ENCODE measurements around the gene PLA2G12B. TPM values are rescaled to one million over a fixed set of nuclear protein-coding genes. Genes with fewer than 3 reads are reported as not detected.

PLA2G12B gene
- total and polyA plus RNA-seq, 7 experiments from 2014 or later = not detected

DNA sequence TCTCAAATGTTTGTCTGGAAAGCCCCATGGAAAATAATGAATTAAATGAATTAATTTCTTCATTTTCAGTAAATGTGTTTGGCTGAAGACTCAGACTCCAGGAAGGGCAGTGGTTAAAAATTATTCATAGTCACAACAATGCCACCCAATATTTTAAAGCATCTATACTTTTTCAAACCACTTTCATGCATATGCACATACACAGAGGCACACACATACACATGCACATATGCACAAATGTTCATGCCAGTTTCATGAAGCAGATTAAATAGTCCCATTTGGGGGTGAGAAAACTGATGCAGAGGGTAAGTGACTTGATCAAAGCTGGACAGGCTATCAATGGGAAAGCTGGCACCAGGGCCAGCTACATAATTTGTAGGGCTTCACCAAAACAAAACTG, 1.4 kb upstream of the PLA2G12B start:
- ChIA-PET POLR2A (no interaction called here), CTCF (no interaction called here)
- Mint-ChIP-seq H3K9me3 (peaks cover 0 to 1% (median 0%) of the 10 kb centered on the region in 11 donors), H3K4me3 (no peak overlapping the region), H3K27ac (no peak overlapping the region), H3K36me3 (no peaks in the 10 kb centered on the region), H3K4me1 (no peaks in the 10 kb centered on the region), H3K27me3 (peaks cover 0 to 20% (median 9%) of the 10 kb centered on the region in 5 donors)
- Histone ChIP-seq H3K27ac (ENCODE audit: low read depth, low read length) (no peak overlapping the region), H3K4me3 (ENCODE audit: low read length) (no peak overlapping the region), H3K36me3 (ENCODE audit: control insufficient read depth in 2 of 3, insufficient read depth in 3 of 3, low read length in 3 of 3) (no peaks in the 10 kb centered on the region), H3K4me1 (ENCODE audit: control insufficient read depth in 2 of 2, insufficient read depth in 2 of 2, low read length in 2 of 2) (no peaks in the 10 kb centered on the region), H3K9me3 (ENCODE audit: control insufficient read depth in 2 of 3, low read length in 3 of 3) (no peaks in the 10 kb centered on the region), H3K27me3 (ENCODE audit: control insufficient read depth in 2 of 2, insufficient read depth in 2 of 2, low read length in 2 of 2) (no peaks in the 10 kb centered on the region)
- ATAC-seq (no peak), DNase-seq (no peak)
- intact Hi-C loops (cut with micrococcal nuclease) = no loop called here

DNA sequence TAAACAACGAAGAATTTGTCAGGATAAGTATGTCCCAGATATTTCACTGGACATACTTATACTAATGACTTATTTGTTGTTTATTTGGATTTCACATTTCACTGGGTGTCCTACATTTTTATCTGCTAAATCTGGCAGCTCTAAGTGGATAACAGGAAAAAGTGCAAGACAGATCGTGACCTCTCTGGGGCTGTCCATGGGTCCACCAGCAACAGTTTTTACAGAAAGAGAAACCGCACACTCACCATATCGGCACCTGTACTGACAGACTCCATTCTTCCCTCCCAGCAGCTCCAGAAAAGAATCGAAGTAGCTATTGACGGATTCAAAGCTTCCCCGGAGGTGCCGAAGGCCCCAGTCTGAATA, 393 bp downstream of the PLA2G12B start:
- no peaks in the 10 kb centered on the region for H3K27me3 ChIP-seq (ENCODE audit: control insufficient read depth in 2 of 2, insufficient read depth in 2 of 2, low read length in 2 of 2)
- no peaks in the 10 kb centered on the region for H3K9me3 ChIP-seq (ENCODE audit: control insufficient read depth in 2 of 3, low read length in 3 of 3)
- no peak overlapping the region for H3K4me3 ChIP-seq (ENCODE audit: low read length)
- DNase-seq (no peak), ATAC-seq (no peak)
- no peaks in the 10 kb centered on the region for H3K36me3 ChIP-seq (ENCODE audit: control insufficient read depth in 2 of 3, insufficient read depth in 3 of 3, low read length in 3 of 3)
- Mint-ChIP-seq H3K4me3 (no peak overlapping the region), H3K36me3 (no peaks in the 10 kb centered on the region), H3K27me3 (peaks cover 0 to 14% (median 9%) of the 10 kb centered on the region in 5 donors), H3K4me1 (peaks cover 0 to 1% (median 0%) of the 10 kb centered on the region in 7 donors), H3K9me3 (peaks cover 0 to 1% (median 0%) of the 10 kb centered on the region in 11 donors), H3K27ac (no peak overlapping the region)
- ChIA-PET POLR2A (no interaction called here), CTCF (no interaction called here)
- no peak overlapping the region for H3K27ac ChIP-seq (ENCODE audit: low read depth, low read length)
- intact Hi-C loops (cut with micrococcal nuclease) = no loop called here
- H3K4me1 ChIP-seq (ENCODE audit: control insufficient read depth in 2 of 2, insufficient read depth in 2 of 2, low read length in 2 of 2) = no peaks in the 10 kb centered on the region

DNA sequence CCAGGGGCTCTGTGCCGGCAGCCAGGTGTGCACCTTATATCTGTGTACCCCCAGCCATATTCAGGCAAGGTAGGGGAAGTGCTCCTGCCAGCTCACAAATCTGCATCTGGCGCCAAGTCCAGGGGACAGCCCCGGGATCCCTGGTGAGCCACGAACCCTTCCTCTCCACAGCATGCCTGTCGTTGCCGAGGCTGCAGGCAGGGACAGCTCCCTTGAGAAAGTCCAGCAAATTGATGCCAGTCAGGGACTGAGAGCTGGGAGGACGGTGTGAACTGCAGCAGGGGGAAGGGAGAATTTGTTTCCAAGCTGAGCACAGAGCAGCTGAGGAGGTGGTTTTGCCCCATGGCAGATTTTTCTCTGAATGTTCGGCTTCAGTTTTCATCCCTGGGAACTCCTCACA, 919 bp downstream of the PLA2G12B start:
- no peak for DNase-seq
- Mint-ChIP-seq H3K36me3 (no peaks in the 10 kb centered on the region), H3K27ac (no peak overlapping the region), H3K27me3 (peaks cover 0 to 16% (median 11%) of the 10 kb centered on the region in 5 donors), H3K4me3 (no peak overlapping the region), H3K4me1 (peaks cover 0 to 1% (median 0%) of the 10 kb centered on the region in 7 donors), H3K9me3 (peaks cover 0 to 1% (median 0%) of the 10 kb centered on the region in 11 donors)
- POLR2A ChIA-PET = no interaction called here
- H3K4me3 ChIP-seq (ENCODE audit: low read length) = no peak overlapping the region
- no peak overlapping the region for H3K27ac ChIP-seq (ENCODE audit: low read depth, low read length)
- no peaks in the 10 kb centered on the region for H3K36me3 ChIP-seq (ENCODE audit: control insufficient read depth in 2 of 3, insufficient read depth in 3 of 3, low read length in 3 of 3)
- intact Hi-C loops (cut with micrococcal nuclease) = no loop called here
- ATAC-seq = no peak
- H3K9me3 ChIP-seq (ENCODE audit: control insufficient read depth in 2 of 3, low read length in 3 of 3) = no peaks in the 10 kb centered on the region
- H3K27me3 ChIP-seq (ENCODE audit: control insufficient read depth in 2 of 2, insufficient read depth in 2 of 2, low read length in 2 of 2) = no peaks in the 10 kb centered on the region
- H3K4me1 ChIP-seq (ENCODE audit: control insufficient read depth in 2 of 2, insufficient read depth in 2 of 2, low read length in 2 of 2) = no peaks in the 10 kb centered on the region
- CTCF ChIA-PET = interaction anchor here (0.6 kb wide), 1 partner anchor 115 kb away, joined by 4 read pairs; no protein-coding TSS in a partner anchor

DNA sequence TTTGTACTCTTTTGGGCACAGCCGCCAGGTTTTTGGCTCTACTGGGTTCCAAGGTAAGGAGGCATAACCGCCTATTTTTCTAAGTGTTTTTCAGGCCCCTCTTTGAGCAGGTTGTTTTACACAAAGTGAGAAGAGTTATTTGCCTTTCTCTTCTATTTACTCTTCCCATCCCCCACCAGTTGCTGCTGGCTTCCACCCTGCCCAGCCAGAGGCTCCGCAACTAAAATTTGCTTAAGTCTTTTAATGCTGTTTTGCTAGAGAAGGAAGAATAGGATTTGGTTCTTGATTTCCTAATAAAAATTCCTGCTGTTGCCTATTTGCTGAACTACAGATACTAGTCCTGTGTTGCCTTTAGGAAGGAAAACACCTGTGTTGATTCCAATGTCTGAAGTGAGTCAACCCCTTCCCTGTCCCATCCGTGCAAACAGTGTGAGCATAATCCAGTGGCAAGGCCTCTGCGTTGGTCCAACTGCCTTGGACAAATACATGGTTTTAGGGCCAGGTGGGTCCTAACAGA, 1.9 kb downstream of the PLA2G12B start:
- no peak overlapping the region for H3K4me3 Mint-ChIP-seq
- ChIA-PET CTCF (interaction anchor here (0.6 kb wide), 1 partner anchor 262 kb away, joined by 3 read pairs; no protein-coding TSS in a partner anchor), POLR2A (no interaction called here)
- DNase-seq (no peak), ATAC-seq (no peak)
- no peaks in the 10 kb centered on the region for H3K36me3 Mint-ChIP-seq
- Histone ChIP-seq H3K36me3 (ENCODE audit: control insufficient read depth in 2 of 3, insufficient read depth in 3 of 3, low read length in 3 of 3) (no peaks in the 10 kb centered on the region), H3K27ac (ENCODE audit: low read depth, low read length) (no peak overlapping the region), H3K27me3 (ENCODE audit: control insufficient read depth in 2 of 2, insufficient read depth in 2 of 2, low read length in 2 of 2) (no peaks in the 10 kb centered on the region), H3K4me1 (ENCODE audit: control insufficient read depth in 2 of 2, insufficient read depth in 2 of 2, low read length in 2 of 2) (no peaks in the 10 kb centered on the region), H3K9me3 (ENCODE audit: control insufficient read depth in 2 of 3, low read length in 3 of 3) (no peaks in the 10 kb centered on the region), H3K4me3 (ENCODE audit: low read length) (no peak overlapping the region)
- intact Hi-C loops (cut with micrococcal nuclease) = no loop called here
- peaks cover 0 to 1% (median 0%) of the 10 kb centered on the region in 7 donors for H3K4me1 Mint-ChIP-seq
- H3K27me3 Mint-ChIP-seq = peaks cover 3 to 19% (median 11%) of the 10 kb centered on the region in 5 donors
- peaks cover 0 to 1% (median 0%) of the 10 kb centered on the region in 11 donors for H3K9me3 Mint-ChIP-seq
- H3K27ac Mint-ChIP-seq = no peak overlapping the region

DNA sequence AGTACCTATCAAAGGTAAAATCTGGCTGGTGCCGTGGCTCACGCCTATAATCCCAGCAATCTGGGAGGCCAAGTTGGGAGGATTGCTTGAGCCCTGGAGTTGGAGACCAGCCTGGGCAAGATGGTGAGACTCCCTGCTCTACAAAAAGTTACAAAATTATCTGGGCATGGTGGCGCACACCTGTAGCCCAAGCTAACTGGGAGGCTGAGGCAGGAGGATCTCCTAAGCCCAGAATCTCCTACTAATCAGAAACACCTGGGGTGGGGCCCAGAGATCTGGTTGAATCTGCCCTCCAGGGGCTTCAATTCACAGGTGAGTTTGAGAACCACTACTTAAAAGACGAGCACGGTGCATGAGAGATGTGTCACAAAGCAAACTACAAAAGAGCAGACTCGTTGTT, 2.4 kb downstream of the PLA2G12B start:
- H3K9me3 Mint-ChIP-seq = peaks cover 0 to 1% (median 0%) of the 10 kb centered on the region in 11 donors
- ATAC-seq (no peak), DNase-seq (no peak)
- ChIA-PET POLR2A (no interaction called here), CTCF (no interaction called here)
- H3K27me3 Mint-ChIP-seq = peaks cover 5 to 19% (median 11%) of the 10 kb centered on the region in 5 donors
- intact Hi-C loops (cut with micrococcal nuclease) = no loop called here
- H3K4me1 Mint-ChIP-seq = peaks cover 0 to 1% (median 0%) of the 10 kb centered on the region in 7 donors
- Histone ChIP-seq H3K36me3 (ENCODE audit: control insufficient read depth in 2 of 3, insufficient read depth in 3 of 3, low read length in 3 of 3) (no peaks in the 10 kb centered on the region), H3K27me3 (ENCODE audit: control insufficient read depth in 2 of 2, insufficient read depth in 2 of 2, low read length in 2 of 2) (no peaks in the 10 kb centered on the region), H3K27ac (ENCODE audit: low read depth, low read length) (no peak overlapping the region), H3K4me1 (ENCODE audit: control insufficient read depth in 2 of 2, insufficient read depth in 2 of 2, low read length in 2 of 2) (no peaks in the 10 kb centered on the region), H3K4me3 (ENCODE audit: low read length) (no peak overlapping the region), H3K9me3 (ENCODE audit: control insufficient read depth in 2 of 3, low read length in 3 of 3) (no peaks in the 10 kb centered on the region)
- no peak overlapping the region for H3K4me3 Mint-ChIP-seq
- H3K36me3 Mint-ChIP-seq = no peaks in the 10 kb centered on the region
- H3K27ac Mint-ChIP-seq = no peak overlapping the region

DNA sequence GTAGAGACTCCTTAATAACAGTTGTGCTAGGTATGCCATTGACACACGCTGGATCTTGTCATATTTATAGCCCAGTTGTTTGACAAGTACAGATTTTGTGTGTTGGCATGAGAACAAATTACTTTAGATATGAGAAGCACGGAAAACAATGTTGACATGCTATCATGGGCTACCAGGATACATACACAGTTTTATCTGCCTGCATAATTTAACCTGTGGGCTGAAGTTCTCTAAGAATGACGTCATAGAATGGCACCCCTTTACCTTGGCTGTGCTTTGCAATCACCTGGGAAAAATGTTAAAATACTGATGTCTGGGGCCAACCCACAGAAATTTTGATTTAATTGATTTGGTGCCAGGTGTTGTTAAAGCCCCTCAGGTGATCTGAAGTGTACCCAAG, 2.8 kb downstream of the PLA2G12B start:
- no peak overlapping the region for H3K4me3 ChIP-seq (ENCODE audit: low read length)
- no peaks in the 10 kb centered on the region for H3K4me1 ChIP-seq (ENCODE audit: control insufficient read depth in 2 of 2, insufficient read depth in 2 of 2, low read length in 2 of 2)
- ChIA-PET POLR2A (no interaction called here), CTCF (interaction anchor here (0.6 kb wide), 1 partner anchor 160 kb away, joined by 3 read pairs; no protein-coding TSS in a partner anchor)
- no peak overlapping the region for H3K4me3 Mint-ChIP-seq
- no peak overlapping the region for H3K27ac ChIP-seq (ENCODE audit: low read depth, low read length)
- ATAC-seq = no peak
- intact Hi-C loops (cut with micrococcal nuclease) = no loop called here
- no peaks in the 10 kb centered on the region for H3K36me3 ChIP-seq (ENCODE audit: control insufficient read depth in 2 of 3, insufficient read depth in 3 of 3, low read length in 3 of 3)
- H3K4me1 Mint-ChIP-seq = peaks cover 0 to 1% (median 0%) of the 10 kb centered on the region in 7 donors
- H3K27me3 ChIP-seq (ENCODE audit: control insufficient read depth in 2 of 2, insufficient read depth in 2 of 2, low read length in 2 of 2) = no peaks in the 10 kb centered on the region
- no peak for DNase-seq
- H3K9me3 Mint-ChIP-seq = peaks cover 0 to 1% (median 0%) of the 10 kb centered on the region in 11 donors
- peaks cover 5 to 19% (median 11%) of the 10 kb centered on the region in 5 donors for H3K27me3 Mint-ChIP-seq
- H3K36me3 Mint-ChIP-seq = no peaks in the 10 kb centered on the region
- no peak overlapping the region for H3K27ac Mint-ChIP-seq
- no peaks in the 10 kb centered on the region for H3K9me3 ChIP-seq (ENCODE audit: control insufficient read depth in 2 of 3, low read length in 3 of 3)

DNA sequence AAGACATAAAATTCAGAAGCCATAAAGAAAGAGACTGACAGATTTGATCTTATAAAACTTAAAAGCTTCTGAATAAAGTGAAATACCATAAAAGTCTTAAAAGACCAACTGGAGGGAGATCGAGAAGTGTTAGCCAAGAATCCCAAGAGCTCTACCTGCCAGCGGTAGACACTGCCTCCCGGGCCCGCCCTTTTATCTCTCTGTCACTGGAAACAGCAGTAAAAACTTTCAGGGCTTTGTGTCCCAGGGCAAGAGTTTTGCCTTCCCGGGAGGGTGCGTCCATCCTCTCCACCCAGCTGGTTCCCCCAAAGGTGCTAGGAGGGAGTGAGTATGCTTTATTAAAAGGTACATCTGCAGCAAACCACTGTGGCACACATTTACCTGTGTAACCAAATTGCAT, 5.8 kb downstream of the PLA2G12B start:
- intact Hi-C loops (cut with micrococcal nuclease) = no loop called here
- ATAC-seq (no peak), DNase-seq (no peak)
- POLR2A ChIA-PET = no interaction called here
- Histone ChIP-seq H3K9me3 (ENCODE audit: control insufficient read depth in 2 of 3, low read length in 3 of 3) (no peaks in the 10 kb centered on the region), H3K27me3 (ENCODE audit: control insufficient read depth in 2 of 2, insufficient read depth in 2 of 2, low read length in 2 of 2) (no peaks in the 10 kb centered on the region), H3K4me3 (ENCODE audit: low read length) (no peak overlapping the region), H3K4me1 (ENCODE audit: control insufficient read depth in 2 of 2, insufficient read depth in 2 of 2, low read length in 2 of 2) (no peaks in the 10 kb centered on the region), H3K36me3 (ENCODE audit: control insufficient read depth in 2 of 3, insufficient read depth in 3 of 3, low read length in 3 of 3) (no peaks in the 10 kb centered on the region), H3K27ac (ENCODE audit: low read depth, low read length) (no peak overlapping the region)
- Mint-ChIP-seq H3K27ac (no peak overlapping the region), H3K4me3 (no peak overlapping the region), H3K27me3 (peaks cover 10 to 27% (median 12%) of the 10 kb centered on the region in 5 donors), H3K36me3 (no peaks in the 10 kb centered on the region), H3K4me1 (peaks cover 0 to 1% (median 0%) of the 10 kb centered on the region in 7 donors), H3K9me3 (no peaks in the 10 kb centered on the region)
- CTCF ChIA-PET = no interaction called here

All from naive thymus-derived CD4-positive, alpha-beta T cell (primary cell).